Activated naive CD4-positive, alpha-beta T cell treated with Interleukin-2 at 50 U/mL for 16 hours (primary cell): Measurements from ENCODE around the gene SLC27A2.

Source experiments
- DNase-seq: peaks from one replicate; pipeline ENCODE4 v3.0.0-alpha.2; 2020

The SLC27A2 gene

GRCh38 chr15:50281427-50281826 lies 99.4 kb downstream of the SLC27A2 start:
- DNase-seq = no peak
